ENCODE results near the gene ARHGAP10. TPM values are rescaled to one million over a fixed set of nuclear protein-coding genes. Genes with fewer than 3 reads are reported as not detected.

ARHGAP10 gene
- total RNA-seq, 4 donors from 2014 or later = 7.0 to 52.8 (median 19.9) TPM

GRCh38 chr4:147981305-147981704, 249.4 kb downstream of the ARHGAP10 start:
- no peaks in the 10 kb centered on the region for H3K27me3 ChIP-seq

GRCh38 chr4:147984065-147984777, 252.3 kb downstream of the ARHGAP10 start:
- Histone ChIP-seq H3K4me1 (no peaks in the 10 kb centered on the region), H3K4me3 (no peak overlapping the region), H3K36me3 (no peaks in the 10 kb centered on the region), H3K27me3 (no peaks in the 10 kb centered on the region), H3K27ac (no peak overlapping the region), H3K9me3 (no peaks in the 10 kb centered on the region)
- TF ChIP-seq CTCF (IDR thresholded peaks at IDR 0.05) (peak in 4 of 6 experiments; percentile 39 to 69 (median 57)), POLR2A (IDR thresholded peaks at IDR 0.05) (no peak)
- no peak for DNase-seq

More at GRCh38 chr4:147981305-147981704, 249.4 kb downstream of the ARHGAP10 start:
- Histone ChIP-seq H3K36me3 (no peaks in the 10 kb centered on the region), H3K4me3 (no peak overlapping the region), H3K9me3 (no peaks in the 10 kb centered on the region), H3K4me1 (no peaks in the 10 kb centered on the region), H3K27ac (no peak overlapping the region)
- DNase-seq = no peak
- TF ChIP-seq POLR2A (IDR thresholded peaks at IDR 0.05) (no peak), CTCF (IDR thresholded peaks at IDR 0.05) (no peak)

GRCh38 chr4:147984778-147985138, 252.9 kb downstream of the ARHGAP10 start:
- no peaks in the 10 kb centered on the region for H3K9me3 ChIP-seq
- H3K4me3 ChIP-seq = no peak overlapping the region
- H3K36me3 ChIP-seq = no peaks in the 10 kb centered on the region
- no peak for TF ChIP-seq POLR2A (IDR thresholded peaks at IDR 0.05)
- TF ChIP-seq CTCF (IDR thresholded peaks at IDR 0.05) = no peak
- no peaks in the 10 kb centered on the region for H3K4me1 ChIP-seq
- no peaks in the 10 kb centered on the region for H3K27me3 ChIP-seq
- H3K27ac ChIP-seq = no peak overlapping the region
- DNase-seq = no peak

- DNase-seq = no peak
- H3K36me3 ChIP-seq = no peaks in the 10 kb centered on the region
- H3K4me1 ChIP-seq = no peaks in the 10 kb centered on the region
- no peaks in the 10 kb centered on the region for H3K27me3 ChIP-seq
- H3K4me3 ChIP-seq = no peak overlapping the region
- H3K9me3 ChIP-seq = no peaks in the 10 kb centered on the region
- TF ChIP-seq CTCF (IDR thresholded peaks at IDR 0.05) = no peak
- no peak for TF ChIP-seq POLR2A (IDR thresholded peaks at IDR 0.05)
- H3K27ac ChIP-seq = no peak overlapping the region
These were observed 253.5 kb downstream of the ARHGAP10 start for GRCh38 chr4:147985376-147985775.

- no peak overlapping the region for H3K27ac ChIP-seq
- H3K27me3 ChIP-seq = no peaks in the 10 kb centered on the region
- DNase-seq = no peak
- H3K4me3 ChIP-seq = no peak overlapping the region
- TF ChIP-seq POLR2A (IDR thresholded peaks at IDR 0.05) (no peak), CTCF (IDR thresholded peaks at IDR 0.05) (no peak)
- H3K4me1 ChIP-seq = no peaks in the 10 kb centered on the region
- H3K9me3 ChIP-seq = no peaks in the 10 kb centered on the region
- H3K36me3 ChIP-seq = no peaks in the 10 kb centered on the region
These were observed 255.4 kb downstream of the ARHGAP10 start for GRCh38 chr4:147987252-147987651.

Measured in Peyer's patch (tissue), 4 donors.